ENCODE data around the gene SWI5.
"Not testable (repeated sequence)": the region's sequence is repeated elsewhere in the genome, so short reads cannot be mapped to it uniquely, and the experiment has no call there.

SWI5 gene

GRCh38 chr9:128279088-128280073 is 3.3 kb downstream of the SWI5 start:
- not testable (repeated sequence) for DNase-seq (ENCODE audit: low read depth in 3 of 3)

GRCh38 chr9:128280084-128280622 is 4.1 kb downstream of the SWI5 start:
- DNase-seq (ENCODE audit: low read depth in 3 of 3) = no peak

- DNase-seq (ENCODE audit: low read depth in 3 of 3) = no peak
These were observed 6.4 kb downstream of the SWI5 start for GRCh38 chr9:128282500-128282899.

GRCh38 chr9:128285033-128285784 is 9.1 kb downstream of the SWI5 start:
- no peak for DNase-seq (ENCODE audit: low read depth in 3 of 3)

GRCh38 chr9:128286440-128286839 is 10.4 kb downstream of the SWI5 start:
- no peak for DNase-seq (ENCODE audit: low read depth in 3 of 3)

GRCh38 chr9:128288273-128289004 is 12.4 kb downstream of the SWI5 start:
- DNase-seq (ENCODE audit: low read depth in 3 of 3) = no peak

GRCh38 chr9:128292009-128292408 is 15.9 kb downstream of the SWI5 start:
- DNase-seq (ENCODE audit: low read depth in 3 of 3) = no peak

GRCh38 chr9:128293091-128293490 is 17.0 kb downstream of the SWI5 start:
- no peak for DNase-seq (ENCODE audit: low read depth in 3 of 3)

- DNase-seq (ENCODE audit: low read depth in 3 of 3) = no peak
These were observed 18.1 kb downstream of the SWI5 start for GRCh38 chr9:128294142-128294541.

- DNase-seq (ENCODE audit: low read depth in 3 of 3) = no peak
These were observed 20.5 kb downstream of the SWI5 start for GRCh38 chr9:128296340-128297220.

GRCh38 chr9:128297221-128297773 is 21.2 kb downstream of the SWI5 start:
- no peak for DNase-seq (ENCODE audit: low read depth in 3 of 3)

- DNase-seq (ENCODE audit: low read depth in 3 of 3) = no peak
These were observed 22.7 kb downstream of the SWI5 start for GRCh38 chr9:128298535-128299482.

GRCh38 chr9:128304136-128304970 is 28.3 kb downstream of the SWI5 start:
- no peak for DNase-seq (ENCODE audit: low read depth in 3 of 3)

- no peak for DNase-seq (ENCODE audit: low read depth in 3 of 3)
These were observed 28.9 kb downstream of the SWI5 start for GRCh38 chr9:128304971-128305288.

GRCh38 chr9:128309551-128309950 is 33.5 kb downstream of the SWI5 start:
- no peak for DNase-seq (ENCODE audit: low read depth in 3 of 3)

- DNase-seq (ENCODE audit: low read depth in 3 of 3) = no peak
These were observed 34.4 kb downstream of the SWI5 start for GRCh38 chr9:128310461-128310860.

GRCh38 chr9:128314697-128315096 is 38.6 kb downstream of the SWI5 start:
- DNase-seq (ENCODE audit: low read depth in 3 of 3) = no peak

- DNase-seq (ENCODE audit: low read depth in 3 of 3) = no peak
These were observed 40.3 kb downstream of the SWI5 start for GRCh38 chr9:128316421-128316820.

GRCh38 chr9:128317629-128318028 is 41.6 kb downstream of the SWI5 start:
- DNase-seq (ENCODE audit: low read depth in 3 of 3) = no peak
